GM19193 (cell line): ENCODE measurements around the gene LEO1.

Experiments used
- POLR2A ChIP-seq: IDR thresholded peaks from 4 replicates; pipeline ENCODE4 v1.6.1; 2011; ENCODE audit not compliant: insufficient read depth, insufficient read length; ENCODE audit errors: extremely low read depth

The LEO1 gene

DNA sequence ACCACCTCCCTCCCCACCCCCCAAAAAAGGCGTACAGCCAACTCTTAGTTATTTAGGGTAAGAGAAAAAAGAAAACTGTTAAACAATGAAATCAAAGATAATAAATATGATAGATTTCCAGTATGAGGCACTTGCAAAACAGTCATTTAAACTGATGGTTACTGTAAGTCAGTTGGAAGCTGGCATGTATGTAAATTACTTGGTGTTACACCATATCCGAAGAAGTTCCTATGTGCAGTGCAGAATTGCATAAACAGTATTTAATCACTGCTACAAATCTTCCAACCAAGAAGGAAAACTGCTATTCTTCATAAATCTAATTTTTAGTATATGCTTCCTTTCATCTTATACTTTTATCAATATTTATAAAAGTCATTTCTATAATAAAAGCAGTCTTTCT lies 62.0 kb downstream of the LEO1 start:
- TF ChIP-seq POLR2A, result no peak

DNA sequence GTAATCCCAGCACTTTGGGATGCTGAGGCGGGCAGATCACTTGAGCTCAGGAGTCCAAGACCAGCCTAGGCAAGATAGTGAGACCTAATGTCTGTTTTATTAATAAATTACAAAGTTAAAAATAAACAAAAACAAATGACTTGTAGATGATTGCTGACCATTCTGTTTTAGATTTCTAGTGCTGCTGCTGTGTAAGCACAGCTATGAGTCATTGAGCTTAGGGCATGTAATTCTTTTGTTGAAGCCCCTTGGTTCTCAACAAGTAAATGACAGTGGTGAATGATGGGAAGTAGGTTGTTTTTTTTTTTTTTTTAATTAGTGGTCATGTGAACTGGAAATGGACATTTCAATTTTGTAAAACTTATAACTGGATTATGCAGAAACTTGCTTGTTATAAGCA lies 63.3 kb downstream of the LEO1 start:
- no peak for TF ChIP-seq POLR2A

DNA sequence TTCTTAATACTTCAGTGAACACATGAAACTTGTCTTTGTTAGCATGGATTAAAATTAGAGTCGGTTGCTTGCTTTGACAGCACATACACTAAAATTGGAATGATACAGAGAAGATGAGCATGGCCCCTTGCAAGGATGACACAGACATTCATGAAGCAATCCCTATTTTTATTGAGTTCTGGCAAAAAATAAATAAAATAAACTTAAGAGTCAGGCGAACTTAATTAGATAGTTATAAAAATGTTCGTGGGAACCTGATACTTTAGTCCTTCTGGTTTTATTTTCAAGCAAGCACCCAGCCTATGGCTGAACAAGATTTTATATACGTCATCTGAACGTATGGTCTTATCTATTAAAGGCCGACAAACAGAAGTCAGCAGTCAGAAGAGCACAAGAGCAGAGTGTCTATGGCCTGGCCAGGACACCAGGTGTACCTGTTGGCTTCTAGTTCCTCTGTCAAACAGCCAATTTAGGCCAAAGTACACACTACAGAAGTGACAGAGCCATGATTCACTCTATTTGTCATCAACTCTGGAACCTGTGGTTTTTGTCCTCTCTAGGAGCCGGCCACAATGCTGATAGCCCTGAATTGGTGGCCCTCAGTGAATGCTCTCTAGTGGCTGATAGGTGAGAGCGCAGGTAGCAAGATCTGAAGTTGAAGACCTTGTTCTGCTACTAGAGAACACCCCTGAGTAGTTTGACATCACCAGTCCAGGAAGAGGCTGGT lies 64.3 kb downstream of the LEO1 start:
- no peak for TF ChIP-seq POLR2A

DNA sequence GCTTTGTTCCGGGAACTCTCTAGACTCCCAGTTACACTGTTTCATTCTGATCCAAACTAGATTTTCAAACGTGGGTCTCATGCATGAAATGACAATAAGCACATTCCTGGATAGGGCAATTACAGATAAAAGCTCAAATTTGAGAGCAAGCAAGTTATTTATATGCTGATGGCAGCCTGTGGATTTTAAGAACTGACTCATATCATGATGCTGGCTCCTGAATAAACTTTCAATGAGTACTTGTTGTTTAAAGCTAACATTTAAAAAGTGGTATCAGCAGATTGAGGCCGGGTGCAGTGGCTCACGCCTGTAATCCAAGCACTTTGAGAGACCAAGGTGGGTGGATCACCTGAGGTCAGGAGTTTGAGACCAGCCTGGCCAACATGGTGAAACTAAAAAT lies 66.6 kb downstream of the LEO1 start:
- no peak for TF ChIP-seq POLR2A

DNA sequence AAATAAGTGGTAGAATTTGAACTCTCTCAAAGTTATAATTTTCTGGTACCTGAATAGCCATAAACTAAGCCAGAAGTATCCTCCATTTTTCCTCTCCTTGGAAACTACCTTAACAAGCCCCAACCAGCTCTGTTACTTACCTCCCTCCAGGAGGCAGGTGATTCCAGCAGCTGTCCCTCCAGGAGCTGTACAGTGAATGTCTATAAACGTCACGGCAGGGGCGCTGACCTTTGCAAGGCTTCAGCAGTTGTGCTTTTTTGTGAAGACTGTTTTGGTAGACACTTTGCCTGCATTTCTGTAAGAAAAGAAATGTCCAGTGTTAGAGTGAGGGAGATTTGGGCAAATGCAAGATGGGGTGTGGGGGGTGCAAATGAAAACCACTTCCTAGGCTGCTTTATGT lies 67.2 kb downstream of the LEO1 start:
- TF ChIP-seq POLR2A, result no peak

DNA sequence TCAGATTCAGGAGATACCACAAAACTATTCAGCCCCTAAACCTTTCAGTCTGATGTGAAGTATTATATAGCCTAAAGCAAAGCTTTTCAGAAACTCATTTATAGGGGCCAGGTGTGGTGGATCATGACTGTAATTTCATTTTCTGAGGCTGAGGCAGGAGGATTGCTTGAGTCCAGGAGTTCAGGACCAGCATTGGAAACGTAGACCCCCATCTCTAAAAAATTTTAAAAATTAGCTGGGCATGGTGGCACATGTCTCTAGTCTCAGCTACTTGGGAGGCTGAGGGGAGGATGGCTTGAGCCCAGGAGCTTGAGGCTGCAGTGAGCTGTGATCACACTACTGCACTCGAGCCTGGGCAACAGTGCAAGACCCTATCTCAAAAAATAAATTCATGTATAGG lies 82.1 kb downstream of the LEO1 start:
- TF ChIP-seq POLR2A, result no peak

DNA sequence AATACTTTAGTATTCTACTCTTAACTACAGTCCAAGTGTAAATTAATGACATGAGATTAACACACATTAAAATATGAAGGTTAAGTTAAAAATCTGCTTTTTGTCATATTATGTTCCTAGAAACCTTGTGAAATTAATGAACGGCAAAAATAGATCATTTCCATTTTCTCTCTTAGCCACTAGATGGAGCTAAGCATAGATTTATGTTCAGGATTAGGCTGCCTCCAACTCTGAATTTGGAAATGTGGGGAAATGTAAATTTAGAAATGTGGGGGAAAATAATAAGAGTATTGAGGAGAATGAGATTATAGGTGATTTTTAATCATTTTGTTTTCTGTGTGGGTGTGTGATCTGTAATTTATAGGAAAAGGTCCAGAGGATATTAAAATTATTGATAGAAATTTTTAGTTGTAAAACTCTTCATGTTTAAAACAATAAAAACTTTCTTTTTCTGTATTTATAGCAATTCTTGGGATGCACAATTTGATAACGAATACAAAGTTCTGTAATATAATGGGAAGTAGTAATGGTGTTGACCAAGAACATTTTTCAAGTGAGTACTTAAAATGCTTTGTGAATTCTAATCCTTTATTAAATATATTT lies 82.9 kb downstream of the LEO1 start:
- no peak for TF ChIP-seq POLR2A
